Medulla oblongata (tissue), 1 donor: ENCODE measurements around the gene TJP3.
A peak's percentile ranks its signal among the peaks of the same experiment; 100 is the strongest.
"Not testable (repeated sequence)": the region's sequence is repeated elsewhere in the genome, so short reads cannot be mapped to it uniquely, and the experiment has no call there.

ENCODE experiments used
- DNase-seq: peaks from one replicate; pipeline ENCODE4 v3.0.0-alpha.2; 2015; ENCODE audit errors: extremely low spot score

Gene TJP3

DNA sequence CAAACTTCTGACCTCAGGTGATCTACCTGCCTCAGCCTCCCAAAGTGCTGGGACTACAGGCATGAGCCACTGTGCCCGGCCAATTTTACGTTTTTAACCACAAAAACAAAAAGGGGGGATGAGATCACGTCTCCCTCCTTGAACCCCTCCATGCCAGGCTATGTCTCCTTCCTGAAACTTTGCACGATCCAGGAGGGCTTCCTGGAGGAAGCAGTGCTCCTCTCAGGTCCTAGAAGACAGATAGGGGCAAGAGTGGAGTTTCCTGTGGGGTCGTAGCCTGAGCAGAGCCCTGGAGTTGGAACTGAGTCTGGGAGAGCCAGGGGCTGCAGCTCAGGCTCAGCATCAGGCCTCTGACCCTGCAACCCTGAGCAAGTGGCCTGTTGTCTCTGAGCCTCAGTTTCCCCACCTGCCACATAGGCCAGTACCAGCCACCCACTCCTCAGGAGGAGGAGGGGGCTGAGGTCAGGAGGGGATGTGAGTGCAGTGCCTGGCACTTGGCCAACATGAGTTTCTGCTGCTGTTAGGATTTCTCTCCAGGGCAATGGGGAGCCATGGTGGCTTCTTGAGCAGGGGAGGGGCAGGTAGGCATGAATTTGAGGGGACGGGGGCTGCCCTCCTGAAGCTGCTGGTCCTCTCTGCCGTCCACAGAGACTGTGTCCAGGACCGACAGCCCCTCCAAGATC is 37.3 kb downstream of the TJP3 start:
- DNase-seq = no peak

- no peak for DNase-seq
Measured at GRCh38 chr19:3746371-3747056, 38.3 kb downstream of the TJP3 start.

GRCh38 chr19:3748965-3749364 is 40.8 kb downstream of the TJP3 start:
- no peak for DNase-seq

- DNase-seq = no peak
Measured at GRCh38 chr19:3750211-3750610, 42.0 kb downstream of the TJP3 start.

GRCh38 chr19:3751236-3751635 is 43.1 kb downstream of the TJP3 start:
- DNase-seq = no peak

DNA sequence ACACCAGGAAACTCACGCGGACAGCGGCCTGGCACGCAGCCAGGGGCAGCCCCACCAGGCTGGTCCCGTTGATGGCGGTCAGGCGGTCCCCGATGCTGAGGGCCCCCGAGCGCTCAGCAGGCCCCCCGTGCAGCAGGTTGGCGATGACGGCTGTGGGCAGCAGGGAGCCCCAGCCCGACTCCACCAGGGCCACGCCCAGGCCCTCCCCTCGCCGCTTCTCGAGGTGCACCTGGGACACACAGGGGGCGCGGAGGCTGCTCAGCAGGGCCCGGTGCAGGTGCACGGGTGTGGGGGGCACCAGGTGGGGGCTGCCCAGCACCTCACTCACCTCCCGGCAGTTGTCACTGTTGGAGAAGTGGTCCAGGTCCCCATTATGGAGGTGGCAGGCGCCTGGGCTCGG is 44.3 kb downstream of the TJP3 start:
- no peak for DNase-seq

- DNase-seq = no peak
Measured at GRCh38 chr19:3753631-3754410, 45.6 kb downstream of the TJP3 start.

DNA sequence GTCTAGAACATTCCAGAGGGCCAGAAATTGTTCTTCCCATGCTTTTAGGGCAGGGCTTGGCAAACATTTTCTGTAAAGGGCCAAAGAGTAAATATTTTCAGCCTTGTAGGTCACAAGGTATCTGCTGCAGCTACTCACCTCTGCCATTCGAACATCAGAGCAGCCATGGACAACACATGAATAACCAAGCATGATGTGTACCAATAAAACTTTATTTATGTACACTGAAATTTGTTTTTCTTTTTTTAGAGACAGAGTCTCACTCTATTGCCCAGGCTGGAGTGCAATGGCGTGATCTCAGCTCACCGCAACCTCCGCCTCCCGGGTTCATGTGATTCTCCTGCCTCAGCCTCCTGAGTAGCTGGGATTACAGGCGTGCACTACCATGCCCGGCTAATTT is 49.5 kb downstream of the TJP3 start:
- not testable (repeated sequence) for DNase-seq

DNA sequence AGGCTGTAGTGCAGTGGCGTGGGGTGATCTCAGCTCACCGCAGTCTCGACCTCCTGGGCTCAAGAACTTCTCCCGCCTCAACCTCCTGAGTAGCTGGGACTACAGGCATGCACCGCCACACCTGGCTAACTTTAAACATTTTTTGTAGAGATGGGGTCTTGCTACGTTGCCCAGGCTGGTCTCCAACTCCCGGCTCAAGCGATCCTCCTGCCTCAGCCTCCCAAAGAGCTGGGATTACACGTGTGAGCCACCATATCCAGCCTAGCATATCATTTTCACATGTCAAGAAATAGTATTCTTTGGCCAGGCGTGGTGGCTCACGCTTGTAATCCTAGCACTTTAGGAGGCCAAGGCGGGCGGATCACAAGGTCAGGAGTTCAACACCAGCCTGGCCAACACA is 50.1 kb downstream of the TJP3 start:
- not testable (repeated sequence) for DNase-seq

- peak; percentile 30 for DNase-seq
Measured at GRCh38 chr19:3759482-3760254, 51.5 kb downstream of the TJP3 start.

DNA sequence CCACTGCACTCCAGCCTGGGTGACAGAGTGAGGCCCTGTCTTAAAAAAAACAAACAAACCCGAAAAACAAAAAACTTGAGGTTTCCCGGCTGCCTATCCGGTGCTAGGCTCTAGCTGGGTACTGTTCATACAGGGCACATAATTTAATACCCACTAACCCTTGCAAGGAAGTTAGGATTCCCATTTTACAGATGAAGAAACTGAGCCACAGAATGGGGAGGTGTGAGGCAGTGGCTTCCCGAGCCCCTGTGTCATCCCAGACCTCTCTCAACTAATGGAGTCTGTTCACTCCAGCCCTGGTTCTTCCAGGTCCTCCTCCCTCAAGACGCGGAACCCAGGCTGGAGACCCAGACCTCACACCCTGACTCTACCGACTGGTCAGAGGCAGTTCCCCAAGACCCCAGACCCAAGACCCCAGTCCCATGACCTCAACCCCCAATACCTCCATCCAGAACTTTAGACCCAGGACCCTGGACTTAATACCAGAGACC is 52.7 kb downstream of the TJP3 start:
- peak; percentile 16 for DNase-seq

DNA sequence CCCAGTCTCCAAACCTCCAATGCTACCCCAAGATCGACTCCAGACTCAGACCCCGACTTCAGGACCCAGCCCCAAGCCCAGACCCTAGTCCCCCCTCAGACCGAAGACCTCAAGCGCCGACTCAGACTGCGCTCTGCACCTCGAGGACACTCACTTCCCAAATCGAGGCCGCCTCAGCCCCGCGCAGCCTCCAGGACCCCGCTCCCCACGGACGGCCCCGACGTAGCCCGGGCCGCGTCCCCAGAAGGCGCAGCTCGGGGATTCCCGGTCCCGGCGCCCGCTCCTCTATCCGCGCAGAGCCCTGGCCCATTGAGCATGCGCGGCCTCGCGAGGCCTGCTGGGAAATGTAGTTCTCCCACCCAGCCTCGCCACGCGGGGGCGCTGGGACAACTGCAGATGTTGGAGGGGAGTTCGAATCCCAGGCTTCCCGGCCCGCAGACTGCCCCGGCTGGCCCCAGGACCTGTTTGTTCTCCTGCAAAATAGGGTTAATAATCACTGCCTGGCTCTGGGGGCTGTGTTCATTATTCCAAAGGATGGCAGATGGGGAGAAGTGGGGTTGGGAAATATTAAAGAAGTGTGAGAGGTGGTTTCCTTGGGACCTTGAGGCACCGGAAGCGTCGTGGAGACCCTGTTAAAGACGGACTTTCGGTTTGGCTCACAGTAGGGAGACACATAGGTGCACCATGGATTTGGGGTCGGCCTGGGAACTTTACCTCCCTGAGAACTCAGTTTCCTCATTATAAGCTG is 53.4 kb downstream of the TJP3 start, which contains the start of gene APBA3:
TSS of gene APBA3 (minus strand) at position 311 of the 748 bp plus-strand sequence. CDS start 1,428 bp downstream, outside the sequence.
- DNase-seq = peak; percentile 95

DNA sequence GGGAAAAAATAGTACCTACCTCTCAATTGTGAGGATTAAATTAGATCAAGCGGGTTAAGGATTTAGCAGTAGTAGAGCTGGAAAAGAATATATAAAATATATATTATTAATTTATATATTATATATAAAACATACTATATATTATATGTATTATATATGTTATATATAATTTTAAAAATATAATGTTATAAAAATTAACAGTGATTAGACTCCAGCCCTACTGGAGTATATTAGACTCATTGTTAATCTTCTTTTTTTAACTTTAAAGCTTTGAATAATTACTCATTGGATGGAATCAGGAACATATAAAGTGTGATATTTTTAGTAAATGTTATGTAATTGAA is 53.9 kb downstream of the TJP3 start:
- DNase-seq = no peak

- peak; percentile 100 for DNase-seq
Measured at GRCh38 chr19:3762501-3763459, 54.6 kb downstream of the TJP3 start, which contains the start of gene MRPL54. Gene MRPL54 (plus strand): TSS chr19:3762682. CDS start chr19:3762701, 19 bp downstream.

- DNase-seq = no peak
Measured at GRCh38 chr19:3765121-3765520, 56.9 kb downstream of the TJP3 start.

- DNase-seq = not testable (repeated sequence)
Measured at GRCh38 chr19:3765757-3766156, 57.6 kb downstream of the TJP3 start.

GRCh38 chr19:3766520-3766919 is 58.3 kb downstream of the TJP3 start:
- DNase-seq = no peak

DNA sequence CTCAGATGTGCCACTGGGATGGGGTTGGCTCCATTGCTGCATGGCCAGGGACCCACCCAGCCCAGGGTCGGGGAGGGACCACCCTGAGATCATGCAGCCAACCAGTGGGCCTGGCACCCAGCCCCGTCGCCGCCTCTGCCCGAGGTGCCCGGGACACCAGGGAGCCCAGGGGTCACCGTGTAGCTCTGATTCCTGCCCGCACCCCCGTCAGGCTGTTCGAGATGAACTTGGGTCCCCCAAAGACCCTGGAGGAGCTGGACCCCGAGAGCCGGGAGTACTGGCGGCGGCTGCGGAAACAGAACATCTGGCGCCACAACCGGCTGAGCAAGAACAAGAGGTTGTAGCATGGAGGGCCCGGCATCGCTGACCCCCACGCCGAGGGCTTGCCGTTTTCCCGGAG is 58.9 kb downstream of the TJP3 start:
- no peak for DNase-seq

DNA sequence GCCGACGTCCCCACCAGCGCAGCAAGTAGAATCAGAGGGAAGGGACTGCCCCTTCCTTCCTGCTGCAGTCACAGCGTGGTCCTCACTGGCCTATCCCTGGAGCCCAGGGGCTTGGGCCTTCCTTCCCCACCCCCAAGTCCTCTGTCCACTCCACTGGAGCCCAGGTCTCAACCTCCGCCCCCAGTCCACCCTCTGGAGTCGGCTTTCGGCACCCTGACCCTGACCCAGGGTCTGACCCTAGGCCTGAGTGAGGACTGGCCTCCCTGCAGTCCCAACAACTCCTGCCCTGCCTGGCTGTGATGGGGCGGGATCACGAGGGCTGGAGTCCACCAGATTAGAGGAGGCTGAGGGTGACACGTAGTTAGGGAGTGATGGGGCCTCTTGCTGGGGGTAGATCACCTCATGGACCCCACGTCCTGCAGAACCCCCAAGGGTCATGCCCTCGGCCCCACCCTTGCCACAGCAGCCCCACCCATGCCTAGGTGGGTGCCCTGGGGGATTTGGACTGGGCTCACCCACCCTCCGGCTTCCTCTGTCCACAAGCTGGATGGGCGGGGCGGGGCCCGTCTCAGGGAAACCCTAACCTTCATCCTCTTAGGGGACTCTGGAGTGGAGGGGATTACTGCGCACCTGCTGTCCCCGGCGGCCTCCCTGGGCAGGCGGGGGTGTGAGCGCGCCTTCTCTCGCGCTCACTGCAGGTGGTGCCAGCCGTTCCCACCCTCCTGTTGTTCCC is 60.0 kb downstream of the TJP3 start:
- DNase-seq = no peak
